ENCODE data around the gene CHRM3. TPM values are rescaled to one million over a fixed set of nuclear protein-coding genes. Genes with fewer than 3 reads are reported as not detected.

The CHRM3 gene
- total RNA-seq, 1 experiment from 2014 or later, result 0.03 TPM

DNA sequence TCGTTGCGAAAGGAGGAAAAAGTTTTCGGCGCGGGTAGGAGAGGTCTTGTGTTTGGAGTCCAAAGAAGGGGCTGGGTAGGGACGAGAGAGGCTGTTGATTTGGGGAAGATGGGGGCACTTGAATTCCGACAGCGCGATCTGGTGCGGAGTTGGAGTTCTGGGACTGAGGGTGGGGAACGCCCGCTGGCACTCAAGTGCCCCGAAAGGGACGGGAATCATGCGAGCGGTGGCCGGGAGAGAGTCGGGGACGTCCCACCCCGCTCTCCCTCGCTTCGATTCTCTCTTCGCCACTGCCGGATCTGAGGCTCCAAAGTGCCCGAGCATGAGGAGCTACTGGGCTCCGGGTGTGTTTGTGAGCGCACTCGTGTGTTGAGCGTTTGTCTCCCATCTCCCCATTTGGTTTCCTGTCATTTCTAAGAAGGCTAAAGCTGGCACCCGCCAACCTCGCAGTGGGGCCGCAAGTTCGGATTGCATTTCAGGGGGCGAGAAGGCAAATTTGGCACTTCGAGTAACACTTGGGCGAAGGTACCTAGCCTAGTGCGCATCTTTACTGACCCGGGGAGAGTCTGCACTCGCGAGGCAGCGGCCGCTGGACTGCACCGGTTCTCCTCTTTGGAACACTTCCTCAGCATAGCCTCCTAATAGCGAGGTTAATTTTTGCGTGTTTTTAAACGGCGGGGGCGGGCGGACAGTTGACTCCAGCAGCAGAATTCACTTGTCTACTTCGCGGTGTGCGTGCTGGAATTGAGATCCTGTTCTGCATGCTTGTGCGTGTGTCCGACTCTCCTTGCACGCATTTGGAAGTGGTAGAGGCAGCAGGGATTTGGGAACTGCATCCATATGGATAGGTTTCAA lies 1.2 kb downstream of the CHRM3 start:
- DNase-seq, result peak; percentile 12
- Histone ChIP-seq H3K36me3 (no peaks in the 10 kb centered on the region), H3K4me3 (peak overlapping the region; percentile 43), H3K9me3 (no peaks in the 10 kb centered on the region), H3K27me3 (peaks cover 68% of the 10 kb centered on the region)

DNA sequence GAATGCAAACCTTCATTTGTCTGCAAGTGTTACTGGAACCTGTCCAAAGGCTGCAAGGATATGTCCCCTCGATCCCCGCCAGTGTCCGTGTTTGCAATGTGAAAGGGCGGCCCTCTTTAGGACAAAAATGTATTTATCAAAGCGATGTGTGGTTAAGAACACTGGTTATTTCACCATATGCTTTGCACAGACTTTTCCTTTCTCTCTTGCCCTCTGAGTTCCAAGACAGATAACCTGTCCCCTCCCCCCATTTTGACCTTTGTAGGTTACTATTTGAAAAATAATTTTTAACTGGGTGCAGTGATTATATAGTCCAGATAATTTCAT lies 1.8 kb downstream of the CHRM3 start:
- H3K36me3 ChIP-seq, result no peaks in the 10 kb centered on the region
- H3K4me3 ChIP-seq, result peak overlapping the region; percentile 43
- H3K9me3 ChIP-seq, result no peaks in the 10 kb centered on the region
- no peak for DNase-seq
- H3K27me3 ChIP-seq, result peaks cover 62% of the 10 kb centered on the region

DNA sequence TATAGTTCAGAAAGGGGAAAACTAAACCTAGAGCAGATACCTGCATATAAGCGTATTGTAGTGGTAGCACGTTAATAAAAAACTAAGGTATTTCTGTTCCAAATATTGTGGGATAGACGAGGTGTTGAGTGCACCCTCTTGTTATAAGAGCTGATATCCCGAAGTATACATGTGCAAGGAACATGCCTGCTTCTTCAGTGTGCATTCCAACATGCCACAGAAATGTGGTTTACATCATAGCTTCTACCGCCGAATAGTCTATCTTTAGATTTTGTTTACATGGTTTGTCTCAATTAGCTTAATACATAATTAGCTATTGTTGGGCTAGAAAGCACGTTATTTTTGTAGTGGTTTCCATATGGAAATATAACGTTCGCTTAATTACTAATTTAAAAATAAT lies 2.2 kb downstream of the CHRM3 start:
- Histone ChIP-seq H3K36me3 (no peaks in the 10 kb centered on the region), H3K9me3 (no peaks in the 10 kb centered on the region), H3K4me3 (peak overlapping the region; percentile 43; the same call in 1 of the 2 replicates), H3K27me3 (peaks cover 58% of the 10 kb centered on the region)
- no peak for DNase-seq

DNA sequence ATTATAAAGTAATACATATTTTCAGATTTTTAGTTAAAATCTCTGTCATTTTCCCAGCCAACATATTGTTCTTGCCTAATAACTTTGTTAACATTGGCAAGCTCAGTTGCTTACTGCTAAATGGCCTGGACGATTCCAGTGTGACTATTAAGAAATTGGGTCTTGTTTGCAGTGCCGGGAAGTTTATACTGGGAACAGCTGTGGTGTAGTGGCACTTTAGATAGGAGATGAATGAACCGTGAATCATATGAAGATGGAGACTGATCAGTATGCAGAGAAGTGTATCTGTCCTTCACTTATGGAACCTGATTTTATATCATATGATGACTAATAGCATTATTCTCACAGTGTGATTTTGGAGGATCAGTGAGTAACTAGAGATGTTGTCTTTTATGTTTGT lies 3.3 kb downstream of the CHRM3 start:
- DNase-seq, result no peak

DNA sequence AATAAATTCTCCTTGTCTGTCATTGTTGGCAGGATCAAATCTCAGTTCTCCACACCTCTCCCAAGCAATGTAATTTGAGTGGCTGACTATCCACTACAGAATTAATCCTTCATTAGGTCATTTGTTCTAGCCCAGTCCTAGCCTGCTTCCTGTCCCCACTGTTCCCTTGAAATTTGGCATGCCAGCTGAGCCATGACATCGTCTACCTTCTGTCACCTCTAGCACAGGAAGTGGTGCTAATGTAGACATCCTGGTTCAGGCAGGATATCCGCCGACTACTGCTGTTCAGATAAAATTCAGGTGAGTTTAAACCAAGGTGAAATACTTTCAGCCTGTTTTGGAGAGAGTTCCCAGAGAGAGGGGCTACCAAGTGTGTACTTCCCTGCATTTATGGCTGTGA lies 5.9 kb downstream of the CHRM3 start:
- DNase-seq, result no peak
- H3K36me3 ChIP-seq, result no peaks in the 10 kb centered on the region
- no peaks in the 10 kb centered on the region for H3K9me3 ChIP-seq
- H3K27me3 ChIP-seq, result peaks cover 34% of the 10 kb centered on the region
- no peak overlapping the region for H3K4me3 ChIP-seq

More for the DNA sequence above, 3.3 kb downstream of the CHRM3 start:
- H3K36me3 ChIP-seq, result no peaks in the 10 kb centered on the region
- peaks cover 47% of the 10 kb centered on the region for H3K27me3 ChIP-seq
- no peaks in the 10 kb centered on the region for H3K9me3 ChIP-seq
- H3K4me3 ChIP-seq, result no peak overlapping the region

DNA sequence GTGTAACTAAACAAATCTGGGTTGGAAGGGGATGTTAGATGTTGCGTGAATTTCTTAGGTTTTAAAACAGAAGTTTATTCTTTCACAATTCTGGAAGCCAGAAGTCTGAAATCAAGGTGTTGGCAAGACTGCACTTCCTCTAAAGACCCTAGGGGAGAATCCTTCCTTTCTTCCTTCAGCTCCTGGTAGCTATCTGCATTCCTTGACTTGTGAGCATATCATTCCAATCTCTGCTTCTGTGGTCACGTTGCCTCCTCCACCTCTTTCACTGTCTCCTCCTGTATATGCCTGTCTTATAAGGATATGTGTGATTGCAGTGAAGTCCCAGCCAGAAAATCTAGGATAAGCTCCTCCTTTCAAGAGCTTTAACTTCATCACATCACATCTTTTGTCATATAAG lies 7.7 kb downstream of the CHRM3 start:
- Histone ChIP-seq H3K27me3 (peaks cover 16% of the 10 kb centered on the region), H3K36me3 (no peaks in the 10 kb centered on the region), H3K4me3 (no peak overlapping the region), H3K9me3 (no peaks in the 10 kb centered on the region)
- no peak for DNase-seq

DNA sequence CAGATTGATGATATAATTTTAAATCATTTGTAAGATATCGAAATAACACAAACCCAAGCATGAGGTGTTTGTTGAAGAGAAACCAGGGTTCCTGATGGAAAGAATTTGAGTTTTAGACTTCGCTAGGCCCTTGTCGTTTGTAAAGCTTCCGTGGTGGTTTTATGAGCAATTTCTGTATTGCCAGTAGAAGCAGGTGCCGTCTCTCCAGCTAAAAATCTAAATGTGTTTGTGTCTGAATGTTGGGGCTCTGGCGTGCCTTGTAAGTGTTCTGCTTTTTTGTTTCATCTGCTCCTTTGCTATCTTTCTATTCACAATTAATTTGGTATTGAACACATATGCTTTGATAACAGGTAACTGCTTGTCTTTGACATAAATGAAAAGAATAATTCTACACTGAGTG lies 27.5 kb downstream of the CHRM3 start:
- Histone ChIP-seq H3K36me3 (no peaks in the 10 kb centered on the region), H3K9me3 (peaks cover 2% of the 10 kb centered on the region; the same call in 1 of the 2 replicates), H3K4me3 (no peak overlapping the region), H3K27me3 (no peaks in the 10 kb centered on the region)
- no peak for DNase-seq

DNA sequence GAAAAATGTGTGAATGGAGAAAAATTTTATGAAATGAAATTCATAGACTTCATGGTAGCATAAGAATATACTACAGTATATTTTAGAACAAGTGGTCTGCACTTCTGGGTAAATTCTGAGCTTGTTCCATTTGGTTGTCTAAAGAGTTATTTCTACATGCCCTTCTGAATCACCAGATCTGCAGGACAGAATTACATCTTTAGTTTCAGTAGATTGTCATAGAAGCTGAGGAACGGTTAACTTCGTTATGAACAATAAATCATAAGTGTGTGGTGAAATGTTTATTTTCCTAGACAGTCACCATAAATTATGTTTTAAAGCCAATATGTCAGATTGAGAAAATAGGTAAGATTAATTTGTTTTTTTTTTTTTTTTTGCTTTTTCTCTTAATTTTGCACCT lies 30.9 kb downstream of the CHRM3 start:
- no peak overlapping the region for H3K4me3 ChIP-seq
- H3K9me3 ChIP-seq, result peaks cover 2% of the 10 kb centered on the region; the same call in 1 of the 2 replicates
- H3K36me3 ChIP-seq, result no peaks in the 10 kb centered on the region
- H3K27me3 ChIP-seq, result no peaks in the 10 kb centered on the region
- DNase-seq, result no peak

DNA sequence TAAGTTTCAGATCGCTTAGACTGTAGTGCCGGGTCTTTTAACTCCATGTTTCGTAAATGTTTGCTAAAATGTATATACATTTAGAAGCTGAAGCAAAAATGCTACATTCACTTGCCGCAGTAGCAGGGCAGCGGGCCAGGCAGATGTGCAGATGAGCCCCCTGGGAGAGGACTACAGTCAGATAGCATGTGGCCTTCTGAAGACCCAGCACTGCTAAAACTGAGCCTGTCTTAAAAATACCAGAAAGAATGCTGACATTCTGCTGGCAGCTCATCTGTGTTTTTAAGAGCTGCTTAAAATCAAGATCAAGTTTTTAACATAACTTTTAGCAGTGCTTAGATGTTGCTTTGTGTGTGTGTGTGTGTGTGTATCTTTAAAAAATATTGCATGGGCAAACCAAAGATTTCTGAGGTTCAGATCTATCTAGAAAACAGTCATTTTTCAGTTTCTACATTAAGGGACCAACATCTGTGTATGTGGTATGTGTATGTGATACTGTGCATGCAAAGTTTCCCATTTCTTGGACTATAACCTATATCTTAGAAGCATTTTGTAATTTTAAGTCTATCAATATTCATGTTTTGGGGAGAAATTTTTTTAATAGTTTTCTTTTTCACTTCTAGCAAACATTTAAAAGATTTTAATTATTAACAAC lies 31.7 kb downstream of the CHRM3 start:
- H3K9me3 ChIP-seq, result no peaks in the 10 kb centered on the region
- H3K27me3 ChIP-seq, result no peaks in the 10 kb centered on the region
- no peaks in the 10 kb centered on the region for H3K36me3 ChIP-seq
- no peak overlapping the region for H3K4me3 ChIP-seq
- DNase-seq, result no peak

DNA sequence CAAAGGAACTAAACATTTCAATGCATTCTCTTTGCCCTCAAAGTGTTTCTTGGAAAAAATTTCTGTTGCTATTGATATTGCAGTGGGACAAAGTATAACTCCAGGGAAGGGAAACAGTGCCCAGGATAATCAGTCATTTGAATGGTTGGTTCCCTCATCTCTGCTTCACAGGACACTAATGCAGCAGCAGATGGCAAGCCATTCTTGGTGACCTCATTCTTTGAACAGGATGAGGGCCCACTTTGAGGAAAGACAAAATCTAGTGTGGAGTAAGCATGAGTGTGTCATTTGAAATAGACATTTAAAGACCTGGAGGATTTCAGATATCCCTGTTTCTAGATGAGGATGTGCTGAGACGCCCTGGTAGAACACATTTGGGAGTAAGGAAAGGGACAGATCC lies 32.3 kb downstream of the CHRM3 start:
- no peaks in the 10 kb centered on the region for H3K36me3 ChIP-seq
- no peak overlapping the region for H3K4me3 ChIP-seq
- no peak for DNase-seq
- no peaks in the 10 kb centered on the region for H3K27me3 ChIP-seq
- H3K9me3 ChIP-seq, result no peaks in the 10 kb centered on the region

DNA sequence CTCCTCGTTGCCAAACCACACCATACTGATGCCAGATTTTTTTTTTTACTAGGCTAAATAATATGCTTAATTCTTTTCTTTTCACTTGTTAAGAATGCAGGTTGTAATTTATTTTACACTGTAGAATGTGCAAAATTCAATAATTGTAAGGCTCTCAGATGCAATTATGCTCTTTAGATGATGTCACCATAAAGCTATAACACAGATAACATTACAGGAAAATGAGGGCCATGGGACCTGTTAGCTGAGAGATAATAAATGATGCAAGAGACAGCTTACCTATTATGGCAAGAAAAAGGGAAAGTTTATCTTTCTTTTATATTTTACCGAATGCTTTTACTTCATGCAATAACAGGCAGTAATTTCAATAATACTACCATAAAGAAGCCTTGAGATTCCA lies 35.4 kb downstream of the CHRM3 start:
- Histone ChIP-seq H3K27me3 (no peaks in the 10 kb centered on the region), H3K36me3 (no peaks in the 10 kb centered on the region), H3K4me3 (no peak overlapping the region), H3K9me3 (no peaks in the 10 kb centered on the region; the same call in 1 of the 2 replicates)
- no peak for DNase-seq

DNA sequence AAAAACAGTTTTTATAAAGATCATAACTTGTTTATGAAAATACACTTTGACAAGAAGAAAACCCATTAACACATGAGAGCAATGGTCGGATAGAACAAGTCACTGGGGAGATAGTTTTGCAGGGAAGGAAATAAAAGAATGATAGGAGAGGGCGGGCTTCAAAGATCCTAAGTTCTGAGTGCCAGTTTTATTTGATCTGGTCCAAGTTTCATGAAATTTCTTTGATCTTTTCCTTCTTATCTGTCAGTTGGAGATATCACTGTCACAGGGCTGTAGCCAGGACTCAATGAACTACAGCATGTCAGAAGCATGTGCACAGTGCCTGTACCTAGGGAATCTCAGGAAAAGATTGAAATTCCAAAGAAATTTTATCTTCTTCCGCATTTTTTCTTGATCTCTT lies 36.5 kb downstream of the CHRM3 start:
- DNase-seq, result no peak
- no peak overlapping the region for H3K4me3 ChIP-seq
- H3K9me3 ChIP-seq, result no peaks in the 10 kb centered on the region; the same call in 1 of the 2 replicates
- H3K36me3 ChIP-seq, result no peaks in the 10 kb centered on the region
- H3K27me3 ChIP-seq, result no peaks in the 10 kb centered on the region

DNA sequence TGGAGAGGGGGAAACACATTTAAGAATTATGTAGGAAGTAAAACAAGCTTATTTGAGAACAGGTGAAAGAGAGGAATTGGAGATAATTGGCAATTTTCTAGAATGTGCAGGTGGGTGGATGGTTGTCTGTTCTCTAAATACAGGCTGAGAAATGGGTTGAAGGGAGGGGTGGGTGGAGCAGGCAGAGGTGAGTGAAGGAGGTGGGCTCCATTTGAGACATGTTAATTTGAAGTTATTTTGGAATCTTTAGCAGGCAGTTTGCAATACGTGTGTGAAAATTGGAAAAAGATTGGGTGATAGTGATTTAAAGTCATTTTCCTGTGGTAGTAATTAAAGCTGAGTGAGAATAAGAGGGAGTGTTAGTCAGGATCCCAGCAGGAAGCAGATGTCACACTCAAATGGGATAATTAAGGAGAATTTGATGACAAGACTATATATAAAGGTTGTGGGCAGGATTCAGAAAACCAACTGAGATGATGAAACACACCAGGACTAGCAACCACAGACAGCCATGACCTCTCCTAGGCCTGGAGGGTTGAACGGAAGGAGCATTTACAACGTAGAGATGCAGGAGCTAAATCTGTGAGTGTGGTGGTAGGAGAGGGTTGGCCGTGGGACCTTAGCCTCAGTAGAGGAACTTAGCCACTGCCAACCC lies 40.6 kb downstream of the CHRM3 start:
- H3K27me3 ChIP-seq, result no peaks in the 10 kb centered on the region
- DNase-seq, result no peak
- no peaks in the 10 kb centered on the region for H3K36me3 ChIP-seq
- no peak overlapping the region for H3K4me3 ChIP-seq
- H3K9me3 ChIP-seq, result no peaks in the 10 kb centered on the region; the same call in 1 of the 2 replicates

DNA sequence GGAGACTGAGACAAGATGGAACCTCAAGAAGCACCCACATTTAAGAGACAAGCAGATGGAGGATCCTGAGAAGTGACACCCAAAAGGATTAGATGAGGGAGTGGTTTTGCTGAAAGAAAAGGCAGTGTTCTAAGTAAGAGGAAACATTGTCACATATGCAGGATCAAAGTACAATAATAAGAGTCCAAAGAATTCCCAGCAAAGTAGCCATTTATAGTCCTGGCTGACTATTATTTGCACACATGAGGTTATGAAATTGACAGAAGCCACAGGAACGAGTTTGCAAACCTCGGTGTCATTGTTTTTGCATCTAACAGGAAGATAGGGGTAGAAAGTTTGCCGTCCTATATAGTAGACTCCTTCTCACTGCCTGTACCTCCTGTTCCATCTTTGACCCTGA lies 41.3 kb downstream of the CHRM3 start:
- no peaks in the 10 kb centered on the region for H3K27me3 ChIP-seq
- DNase-seq, result no peak
- H3K4me3 ChIP-seq, result no peak overlapping the region
- no peaks in the 10 kb centered on the region for H3K36me3 ChIP-seq
- no peaks in the 10 kb centered on the region; the same call in 1 of the 2 replicates for H3K9me3 ChIP-seq

DNA sequence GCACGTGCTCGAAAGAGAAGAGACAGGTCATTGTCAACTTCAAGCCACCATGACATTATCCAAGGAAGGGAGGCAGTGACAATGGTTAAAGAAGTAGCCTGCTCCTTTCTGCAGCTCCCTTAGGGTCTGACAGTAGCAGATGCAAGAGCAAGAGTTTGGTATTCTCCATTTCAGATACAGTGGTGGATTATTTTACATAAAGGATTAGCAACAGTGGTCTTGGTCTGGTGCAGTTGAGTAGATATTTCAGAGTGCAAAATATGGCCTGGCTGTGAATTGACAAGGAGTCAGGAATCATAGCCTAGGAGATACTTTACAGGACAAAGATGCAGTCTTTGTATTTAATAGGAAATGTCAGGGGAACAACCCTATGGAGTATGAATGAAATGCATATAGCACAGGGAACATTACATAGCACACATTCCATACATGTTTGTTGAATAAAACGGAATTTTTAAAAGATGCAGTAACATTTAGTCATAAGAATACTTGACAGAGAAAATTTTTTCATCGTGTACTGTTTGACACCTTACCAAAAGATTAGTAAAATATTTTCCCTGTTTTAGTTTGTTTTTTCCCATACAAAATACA lies 41.8 kb downstream of the CHRM3 start:
- Histone ChIP-seq H3K9me3 (no peaks in the 10 kb centered on the region; the same call in 1 of the 2 replicates), H3K4me3 (no peak overlapping the region), H3K27me3 (no peaks in the 10 kb centered on the region), H3K36me3 (no peaks in the 10 kb centered on the region)
- no peak for DNase-seq

DNA sequence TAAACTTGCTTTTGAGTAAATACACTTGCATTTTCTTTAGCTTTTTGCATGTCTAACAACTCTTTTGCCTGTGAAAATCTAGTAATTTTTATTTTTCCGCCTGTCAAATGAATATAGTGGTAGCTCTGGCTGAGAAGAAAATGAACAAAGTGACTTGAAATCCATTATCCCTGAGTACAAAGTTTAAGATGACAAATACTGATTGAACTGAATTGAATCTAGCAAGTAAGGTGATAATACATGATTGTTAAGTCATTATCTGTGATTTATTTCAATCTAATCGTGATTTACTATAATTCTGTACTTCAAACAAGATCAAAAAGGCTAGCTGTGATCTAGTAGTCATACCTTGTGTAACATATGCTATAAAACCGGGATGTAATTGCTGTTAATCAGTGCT lies 42.8 kb downstream of the CHRM3 start:
- no peak overlapping the region for H3K4me3 ChIP-seq
- no peak for DNase-seq
- no peaks in the 10 kb centered on the region for H3K27me3 ChIP-seq
- no peaks in the 10 kb centered on the region; the same call in 1 of the 2 replicates for H3K9me3 ChIP-seq
- no peaks in the 10 kb centered on the region for H3K36me3 ChIP-seq

DNA sequence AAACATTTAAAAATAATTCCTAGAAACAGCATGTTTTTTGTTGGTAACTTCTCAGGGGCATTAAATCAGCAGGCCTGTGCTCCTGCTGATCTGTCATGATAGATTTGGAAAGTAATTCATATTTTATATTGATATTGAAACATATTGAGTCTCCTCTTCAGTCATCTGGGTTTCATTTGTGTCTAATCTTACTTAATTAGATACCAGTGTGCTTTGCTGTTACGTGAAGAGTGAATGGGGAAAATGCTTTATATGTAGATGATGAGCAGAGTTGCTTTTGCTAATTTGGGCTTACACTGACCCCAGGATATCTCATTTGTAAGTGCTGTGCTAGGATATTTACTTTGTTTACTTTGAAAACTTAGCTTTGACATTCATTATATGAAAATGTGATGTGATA lies 45.9 kb downstream of the CHRM3 start:
- Histone ChIP-seq H3K4me3 (no peak overlapping the region), H3K27me3 (no peaks in the 10 kb centered on the region), H3K9me3 (no peaks in the 10 kb centered on the region), H3K36me3 (no peaks in the 10 kb centered on the region)
- no peak for DNase-seq
